ENCODE results near the gene CAMTA1.
A peak's percentile ranks its signal among the peaks of the same experiment; 100 is the strongest.
"Not testable (repeated sequence)": the region's sequence is repeated elsewhere in the genome, so short reads cannot be mapped to it uniquely, and the experiment has no call there.

CAMTA1 gene

DNA sequence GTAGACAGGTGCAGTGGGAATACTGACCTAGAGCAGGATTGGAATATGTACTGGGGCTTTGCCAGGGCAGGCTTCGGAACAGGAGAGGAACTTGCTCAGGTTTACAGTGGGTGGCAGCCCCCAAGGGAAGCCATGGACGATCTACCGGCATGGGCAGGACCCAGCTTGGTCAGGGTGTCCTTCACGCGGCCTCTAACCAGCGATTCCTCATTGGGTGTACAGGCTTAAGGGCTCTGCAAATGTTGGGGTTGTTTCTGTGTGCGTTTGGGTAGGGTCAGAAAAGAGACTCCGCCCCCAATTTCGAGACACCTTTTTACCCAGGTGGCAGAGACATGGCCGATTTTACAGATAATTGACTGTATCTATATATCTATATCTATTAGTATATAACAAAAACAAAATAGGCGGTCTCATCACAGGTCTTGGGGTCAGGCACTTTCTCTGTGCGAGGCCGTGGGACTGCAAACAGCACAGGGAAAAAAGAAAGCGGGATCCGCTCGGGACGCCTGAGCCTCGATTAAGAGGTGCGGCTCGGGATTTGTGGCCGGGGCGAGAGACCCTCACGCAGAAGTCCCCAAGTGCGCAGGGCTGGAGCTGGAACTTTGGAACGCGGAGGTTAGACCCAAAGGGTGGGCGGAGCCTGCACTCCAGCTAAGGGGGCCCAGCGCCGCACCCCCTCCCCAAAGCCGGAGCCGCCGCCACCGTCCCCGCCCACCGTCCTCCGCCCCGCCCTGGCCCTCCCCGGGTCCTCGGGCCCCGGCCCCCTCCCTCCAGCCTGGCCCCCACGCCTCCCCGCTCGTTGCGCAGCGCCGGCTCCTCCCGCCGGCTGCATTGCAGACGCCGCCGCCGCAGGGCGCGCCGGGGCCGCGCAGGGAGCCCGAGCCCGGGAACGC lies 918.3 kb downstream of the CAMTA1 start:
- no peak for TF ChIP-seq Cebpa-rat (IDR thresholded peaks at IDR 0.05)
- Histone ChIP-seq H3K27me3 (0 out of 2 replicates have a peak, but pooled peaks cover 9% of the 10 kb centered on the region), H3K36me3 (no peaks in the 10 kb centered on the region), H3K9me3 (no peaks in the 10 kb centered on the region), H3K4me2 (peak overlapping the region; percentile 78), H3K4me3 (peak overlapping the region; percentile 77), H4K20me1 (no peaks in the 10 kb centered on the region), H3K4me1 (peaks cover 16% of the 10 kb centered on the region), H3K27ac (peak overlapping the region; percentile 87), H3K9ac (peak overlapping the region; percentile 83)

GRCh38 chr1:7704214-7705047 lies 919.2 kb downstream of the CAMTA1 start:
- Histone ChIP-seq H3K36me3 (0 out of 2 replicates have a peak, but pooled peaks cover 6% of the 10 kb centered on the region), H3K27ac (peak overlapping the region; percentile 87), H3K9ac (peak overlapping the region; percentile 83), H3K4me1 (peaks cover 16% of the 10 kb centered on the region), H3K4me3 (peak overlapping the region; percentile 77), H3K9me3 (no peaks in the 10 kb centered on the region), H3K27me3 (0 out of 2 replicates have a peak, but pooled peaks cover 9% of the 10 kb centered on the region), H3K4me2 (peak overlapping the region; percentile 80), H4K20me1 (no peaks in the 10 kb centered on the region)
- TF ChIP-seq Cebpa-rat (IDR thresholded peaks at IDR 0.05): no peak

DNA sequence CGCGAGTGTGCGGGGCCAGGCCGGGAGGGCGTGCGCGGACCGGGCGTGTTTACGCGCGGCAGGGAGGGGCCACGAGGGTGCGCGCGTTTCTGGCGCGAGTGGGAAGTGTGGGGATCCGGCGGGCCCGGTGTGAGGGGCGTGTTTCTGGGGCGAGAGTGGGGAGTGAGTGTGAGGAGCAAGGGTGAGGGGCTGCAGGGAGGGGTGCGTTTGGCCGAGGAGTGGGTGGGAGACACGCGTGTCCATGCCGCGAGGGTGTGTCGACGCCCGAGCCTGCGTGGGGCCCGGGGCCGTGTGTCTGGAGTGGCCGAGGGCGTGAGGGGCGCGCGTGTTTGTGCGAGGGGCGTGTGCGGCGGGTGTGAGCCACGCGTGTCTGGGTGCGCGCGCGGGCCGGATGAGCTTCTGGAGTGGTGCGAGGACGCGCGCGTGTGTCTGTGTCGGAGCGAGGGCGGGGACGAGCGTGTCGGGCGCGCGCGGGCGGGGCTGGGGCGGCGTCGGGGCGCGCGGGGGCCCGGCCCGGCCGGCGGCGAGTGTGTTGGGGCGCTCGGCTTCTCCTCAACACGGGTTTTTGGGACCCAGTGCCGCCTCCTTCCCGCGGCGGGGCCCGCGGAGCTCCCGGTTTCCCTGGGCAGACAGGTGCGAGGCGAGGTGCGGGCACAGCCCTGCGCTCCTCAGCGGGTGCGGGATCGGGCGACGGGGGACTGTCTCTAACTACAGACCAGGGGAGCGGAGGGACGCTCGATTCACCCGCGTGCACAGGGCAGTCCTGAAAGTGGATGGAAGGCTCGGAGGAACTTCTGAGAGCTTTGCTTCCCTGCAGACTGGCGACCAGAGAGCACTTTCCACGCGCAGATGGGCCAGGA lies 920.0 kb downstream of the CAMTA1 start:
- no peak for TF ChIP-seq Cebpa-rat (IDR thresholded peaks at IDR 0.05)
- Histone ChIP-seq H3K4me3 (peak overlapping the region; percentile 77), H3K4me2 (peak overlapping the region; percentile 80), H4K20me1 (no peaks in the 10 kb centered on the region), H3K36me3 (0 out of 2 replicates have a peak, but pooled peaks cover 7% of the 10 kb centered on the region), H3K9me3 (no peaks in the 10 kb centered on the region), H3K9ac (peak overlapping the region; percentile 15; the same call in 1 of the 2 replicates), H3K27me3 (0 out of 2 replicates have a peak, but pooled peaks cover 9% of the 10 kb centered on the region), H3K27ac (no peak overlapping the region), H3K4me1 (peaks cover 16% of the 10 kb centered on the region)

DNA sequence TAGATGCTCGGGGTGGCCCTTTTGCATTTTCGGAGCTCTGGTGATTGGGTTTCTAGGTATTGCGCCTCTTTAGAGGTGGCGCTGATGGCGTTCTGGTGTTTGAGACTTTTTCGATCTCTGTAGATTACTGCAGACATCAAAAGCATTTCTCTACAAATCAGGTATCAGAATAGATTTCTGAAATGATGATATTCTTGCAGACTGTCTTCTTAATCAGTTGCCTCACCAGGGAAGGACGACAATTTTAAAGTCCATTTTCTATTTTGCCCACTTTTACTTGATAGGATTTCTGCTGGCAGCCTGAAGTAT lies 920.6 kb downstream of the CAMTA1 start:
- Histone ChIP-seq H3K9ac (no peak overlapping the region), H3K27ac (no peak overlapping the region), H3K36me3 (0 out of 2 replicates have a peak, but pooled peaks cover 7% of the 10 kb centered on the region)

GRCh38 chr1:7707527-7707926 lies 922.3 kb downstream of the CAMTA1 start:
- 0 out of 2 replicates have a peak, but pooled peaks cover 9% of the 10 kb centered on the region for H3K27me3 ChIP-seq

More for the DNA sequence above, 920.6 kb downstream of the CAMTA1 start:
- no peaks in the 10 kb centered on the region for H4K20me1 ChIP-seq
- H3K4me2 ChIP-seq: peak overlapping the region; percentile 80
- 0 out of 2 replicates have a peak, but pooled peaks cover 9% of the 10 kb centered on the region for H3K27me3 ChIP-seq
- H3K4me3 ChIP-seq: no peak overlapping the region
- H3K4me1 ChIP-seq: peaks cover 16% of the 10 kb centered on the region
- H3K9me3 ChIP-seq: no peaks in the 10 kb centered on the region
- TF ChIP-seq Cebpa-rat (IDR thresholded peaks at IDR 0.05): no peak

GRCh38 chr1:7708065-7708464 lies 922.8 kb downstream of the CAMTA1 start:
- H3K27me3 ChIP-seq: not testable (repeated sequence)

More at GRCh38 chr1:7707527-7707926, 922.3 kb downstream of the CAMTA1 start:
- Histone ChIP-seq H3K4me3 (no peak overlapping the region), H3K36me3 (0 out of 2 replicates have a peak, but pooled peaks cover 7% of the 10 kb centered on the region), H3K4me1 (peaks cover 16% of the 10 kb centered on the region), H3K9ac (no peak overlapping the region), H4K20me1 (no peaks in the 10 kb centered on the region), H3K9me3 (no peaks in the 10 kb centered on the region), H3K27ac (no peak overlapping the region), H3K4me2 (no peak overlapping the region)
- TF ChIP-seq Cebpa-rat (IDR thresholded peaks at IDR 0.05): no peak

GRCh38 chr1:7710859-7711258 lies 925.6 kb downstream of the CAMTA1 start:
- H3K4me3 ChIP-seq: no peak overlapping the region
- H4K20me1 ChIP-seq: no peaks in the 10 kb centered on the region
- H3K27ac ChIP-seq: no peak overlapping the region
- H3K27me3 ChIP-seq: no peaks in the 10 kb centered on the region
- no peak for TF ChIP-seq Cebpa-rat (IDR thresholded peaks at IDR 0.05)
- H3K9ac ChIP-seq: no peak overlapping the region
- H3K4me2 ChIP-seq: no peak overlapping the region
- H3K9me3 ChIP-seq: no peaks in the 10 kb centered on the region
- 0 out of 2 replicates have a peak, but pooled peaks cover 7% of the 10 kb centered on the region for H3K36me3 ChIP-seq
- H3K4me1 ChIP-seq: peaks cover 1% of the 10 kb centered on the region

More at GRCh38 chr1:7708065-7708464, 922.8 kb downstream of the CAMTA1 start:
- not testable (repeated sequence) for H4K20me1 ChIP-seq, H3K9ac ChIP-seq, H3K4me2 ChIP-seq, H3K27ac ChIP-seq, H3K4me3 ChIP-seq, H3K9me3 ChIP-seq, H3K36me3 ChIP-seq
- H3K4me1 ChIP-seq: peaks cover 16% of the 10 kb centered on the region

DNA sequence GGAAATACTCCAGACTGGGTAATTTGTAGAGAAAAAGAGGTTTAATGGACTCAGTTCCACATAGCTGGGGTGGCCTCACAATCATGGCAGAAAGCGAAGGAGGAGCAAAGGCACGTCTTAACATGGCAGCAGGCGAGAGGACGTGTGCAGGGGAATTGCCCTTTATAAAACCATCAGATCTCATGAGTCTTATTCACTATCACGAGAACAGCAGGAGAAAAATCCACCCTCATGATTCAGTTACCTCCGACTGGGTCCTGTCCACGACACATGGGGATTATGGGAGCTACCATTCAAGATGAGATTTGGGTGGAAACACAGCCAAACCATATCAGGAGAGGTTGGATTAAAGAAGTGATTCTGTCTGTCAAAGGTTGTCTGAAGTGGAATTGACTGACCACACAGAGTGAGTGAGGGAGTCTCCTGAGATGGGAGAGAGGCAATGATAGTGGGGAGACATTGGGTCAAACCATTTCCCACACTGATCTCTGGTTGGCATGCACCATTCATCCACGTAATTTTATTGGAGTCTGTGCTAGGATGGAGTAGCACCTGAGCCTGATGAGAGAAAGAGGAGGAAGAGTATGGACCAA lies 927.6 kb downstream of the CAMTA1 start:
- H3K36me3 ChIP-seq: 0 out of 2 replicates have a peak, but pooled peaks cover 7% of the 10 kb centered on the region
- H4K20me1 ChIP-seq: no peaks in the 10 kb centered on the region
- H3K9me3 ChIP-seq: no peaks in the 10 kb centered on the region
- peaks cover 10% of the 10 kb centered on the region for H3K4me1 ChIP-seq
- no peak for TF ChIP-seq Cebpa-rat (IDR thresholded peaks at IDR 0.05)
- H3K4me2 ChIP-seq: no peak overlapping the region
- no peak overlapping the region for H3K4me3 ChIP-seq
- no peaks in the 10 kb centered on the region for H3K27me3 ChIP-seq
- no peak overlapping the region for H3K9ac ChIP-seq
- H3K27ac ChIP-seq: no peak overlapping the region

- no peak overlapping the region for H3K4me2 ChIP-seq
- H4K20me1 ChIP-seq: no peaks in the 10 kb centered on the region
- no peaks in the 10 kb centered on the region for H3K27me3 ChIP-seq
- H3K27ac ChIP-seq: no peak overlapping the region
- no peak overlapping the region for H3K4me3 ChIP-seq
- no peak overlapping the region for H3K9ac ChIP-seq
- no peaks in the 10 kb centered on the region for H3K36me3 ChIP-seq
- no peak for TF ChIP-seq Cebpa-rat (IDR thresholded peaks at IDR 0.05)
- H3K9me3 ChIP-seq: no peaks in the 10 kb centered on the region
- peaks cover 10% of the 10 kb centered on the region for H3K4me1 ChIP-seq
Observed at GRCh38 chr1:7716506-7716905, 931.3 kb downstream of the CAMTA1 start.
